ENCODE measurements around the gene PCED1A. TPM values are rescaled to one million over a fixed set of nuclear protein-coding genes. Genes with fewer than 3 reads are reported as not detected.

Gene PCED1A
- total and polyA plus RNA-seq, 9 donors, result 6.0 to 58.0 (median 39.1) TPM

DNA sequence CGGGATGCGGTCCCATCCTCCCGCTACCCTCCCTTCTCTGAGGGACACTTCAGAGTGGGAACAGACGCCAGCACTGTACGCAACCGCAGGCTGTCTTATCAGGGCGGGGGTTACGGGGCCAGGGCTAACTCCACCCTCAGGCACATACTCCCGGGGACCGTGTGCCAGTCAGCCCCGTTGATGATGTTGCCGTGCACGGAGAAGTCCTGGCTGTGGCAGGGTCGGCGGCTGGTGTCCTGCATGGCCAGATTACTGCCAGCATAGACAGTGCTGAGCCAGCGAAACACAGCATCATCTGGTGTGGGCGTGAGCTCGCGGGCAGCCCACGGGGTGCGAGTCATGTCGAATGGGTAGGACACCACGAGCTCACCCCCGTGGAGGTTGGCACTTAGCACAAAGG lies 45.0 kb downstream of the PCED1A start:
- Histone ChIP-seq H3K4me3 (no peak overlapping the region), H3K9me3 (no peaks in the 10 kb centered on the region), H3K27ac (no peak overlapping the region), H3K36me3 (no peaks in the 10 kb centered on the region), H3K27me3 (no peaks in the 10 kb centered on the region), H3K4me1 (ENCODE audit: insufficient read depth) (peaks cover 7% of the 10 kb centered on the region)
- DNase-seq, result no peak
- WGBS, 3 donors, result 57 to 73% (median 66%) methylated on average over 24 of the region's 24 CpGs
- intact Hi-C loops (cut with DNase I), result no loop called here
- TF ChIP-seq, protein P1, sequence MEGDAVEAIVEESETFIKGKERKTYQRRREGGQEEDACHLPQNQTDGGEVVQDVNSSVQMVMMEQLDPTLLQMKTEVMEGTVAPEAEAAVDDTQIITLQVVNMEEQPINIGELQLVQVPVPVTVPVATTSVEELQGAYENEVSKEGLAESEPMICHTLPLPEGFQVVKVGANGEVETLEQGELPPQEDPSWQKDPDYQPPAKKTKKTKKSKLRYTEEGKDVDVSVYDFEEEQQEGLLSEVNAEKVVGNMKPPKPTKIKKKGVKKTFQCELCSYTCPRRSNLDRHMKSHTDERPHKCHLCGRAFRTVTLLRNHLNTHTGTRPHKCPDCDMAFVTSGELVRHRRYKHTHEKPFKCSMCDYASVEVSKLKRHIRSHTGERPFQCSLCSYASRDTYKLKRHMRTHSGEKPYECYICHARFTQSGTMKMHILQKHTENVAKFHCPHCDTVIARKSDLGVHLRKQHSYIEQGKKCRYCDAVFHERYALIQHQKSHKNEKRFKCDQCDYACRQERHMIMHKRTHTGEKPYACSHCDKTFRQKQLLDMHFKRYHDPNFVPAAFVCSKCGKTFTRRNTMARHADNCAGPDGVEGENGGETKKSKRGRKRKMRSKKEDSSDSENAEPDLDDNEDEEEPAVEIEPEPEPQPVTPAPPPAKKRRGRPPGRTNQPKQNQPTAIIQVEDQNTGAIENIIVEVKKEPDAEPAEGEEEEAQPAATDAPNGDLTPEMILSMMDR (IDR thresholded peaks at IDR 0.05), result no peak
- no peak for TF ChIP-seq EP300 (IDR thresholded peaks at IDR 0.05)
- no peak for TF ChIP-seq POLR2A (IDR thresholded peaks at IDR 0.05)

- Histone ChIP-seq H3K27me3 (no peaks in the 10 kb centered on the region), H3K4me3 (no peak overlapping the region), H3K4me1 (ENCODE audit: insufficient read depth) (peaks cover 3% of the 10 kb centered on the region), H3K9me3 (no peaks in the 10 kb centered on the region), H3K36me3 (no peaks in the 10 kb centered on the region), H3K27ac (no peak overlapping the region)
- 78 to 83% (median 81%) methylated on average over 11 of the region's 11 CpGs for WGBS, 3 donors
- TF ChIP-seq, protein P1 (IDR thresholded peaks at IDR 0.05), result no peak
- TF ChIP-seq EP300 (IDR thresholded peaks at IDR 0.05), result no peak
- no peak for TF ChIP-seq POLR2A (IDR thresholded peaks at IDR 0.05)
- intact Hi-C loops (cut with DNase I), result no loop called here
- no peak for DNase-seq
Measured at GRCh38 chr20:2794866-2795447, 45.5 kb downstream of the PCED1A start.

DNA sequence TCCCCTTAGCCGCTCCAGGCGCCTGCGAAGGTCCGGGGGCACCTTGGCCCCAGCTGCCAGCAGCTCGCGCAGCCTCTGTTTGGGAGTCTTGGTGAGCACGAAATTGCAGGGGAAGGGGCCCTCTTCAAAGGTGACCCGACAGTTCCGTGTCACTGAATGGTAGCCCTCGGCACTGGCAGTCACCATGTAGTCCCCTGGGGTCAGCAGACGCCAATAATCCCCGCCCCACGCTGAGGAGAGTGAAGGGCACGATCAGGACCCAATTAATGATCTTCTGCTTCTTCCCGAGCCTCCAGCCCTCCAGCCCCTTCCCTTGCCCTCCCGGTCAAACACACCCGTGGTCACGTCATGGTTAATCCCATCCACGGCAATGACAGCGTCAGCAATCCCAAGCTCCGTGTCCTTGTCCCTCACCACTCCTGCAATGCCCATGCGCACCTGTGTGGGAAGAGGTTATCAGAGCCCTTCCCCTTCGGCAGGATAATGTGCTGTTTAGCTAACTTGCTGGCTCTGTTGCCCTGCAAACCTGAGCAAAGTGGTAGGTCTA lies 46.2 kb downstream of the PCED1A start:
- TF ChIP-seq, protein P1 (IDR thresholded peaks at IDR 0.05), result no peak
- TF ChIP-seq POLR2A (IDR thresholded peaks at IDR 0.05) (no peak), EP300 (IDR thresholded peaks at IDR 0.05) (no peak)
- DNase-seq, result no peak
- no peak overlapping the region for H3K4me3 ChIP-seq
- H3K9me3 ChIP-seq, result no peaks in the 10 kb centered on the region
- intact Hi-C loops (cut with DNase I), result no loop called here
- peaks cover 2% of the 10 kb centered on the region for H3K4me1 ChIP-seq (ENCODE audit: insufficient read depth)
- H3K27ac ChIP-seq, result no peak overlapping the region
- H3K36me3 ChIP-seq, result no peaks in the 10 kb centered on the region
- WGBS, 3 donors, result 84 to 87% (median 85%) methylated on average over 23 of the region's 23 CpGs
- no peaks in the 10 kb centered on the region for H3K27me3 ChIP-seq

GRCh38 chr20:2793471-2793870 lies 47.0 kb downstream of the PCED1A start:
- H3K4me3 ChIP-seq, result no peak overlapping the region
- 78 to 81% (median 81%) methylated on average over 6 of the region's 6 CpGs for WGBS, 3 donors
- H3K27me3 ChIP-seq, result no peaks in the 10 kb centered on the region
- no peaks in the 10 kb centered on the region for H3K36me3 ChIP-seq
- H3K4me1 ChIP-seq (ENCODE audit: insufficient read depth), result no peaks in the 10 kb centered on the region
- intact Hi-C loops (cut with DNase I), result no loop called here
- no peaks in the 10 kb centered on the region for H3K9me3 ChIP-seq
- DNase-seq, result no peak
- no peak overlapping the region for H3K27ac ChIP-seq
- TF ChIP-seq POLR2A (IDR thresholded peaks at IDR 0.05) (no peak), EP300 (IDR thresholded peaks at IDR 0.05) (no peak)
- TF ChIP-seq, protein P1 (IDR thresholded peaks at IDR 0.05), result no peak

Other genes with a start within 250 kb of the PCED1A start
- gene NOP56, start 188.0 kb downstream of the PCED1A start, total RNA-seq, result 100 to 1,000 TPM in 5 of 7 donors, 10 to 100 TPM in 2; 62.0 to 181 (median 134) TPM
- gene NOP56, start 188.0 kb downstream of the PCED1A start, polyA plus RNA-seq, result 100 to 1,000 TPM in 1 of 2 donors, 10 to 100 TPM in 1; 76.2 to 207 TPM
- 10 to 100 TPM; 68.1 to 92.9 (median 85.9) TPM for gene IDH3B, start 176.4 kb downstream of the PCED1A start, total RNA-seq
- 100 to 1,000 TPM in 1 of 2 donors, 10 to 100 TPM in 1; 85.6 to 105 TPM for gene IDH3B, start 176.4 kb downstream of the PCED1A start, polyA plus RNA-seq
- 10 to 100 TPM; 17.6 to 67.7 (median 55.5) TPM for gene EBF4, start 147.9 kb downstream of the PCED1A start, total RNA-seq
- gene EBF4, start 147.9 kb downstream of the PCED1A start, polyA plus RNA-seq, result 10 to 100 TPM in 1 of 2 donors, 1 to 10 TPM in 1; 9.4 to 22.3 TPM
- 10 to 100 TPM in 4 of 7 donors, 1 to 10 TPM in 2, under 1 TPM in 1; 0.86 to 50.8 (median 28.1) TPM for gene CPXM1, start 40.0 kb downstream of the PCED1A start, total RNA-seq
- 10 to 100 TPM; 28.0 to 50.9 TPM for gene CPXM1, start 40.0 kb downstream of the PCED1A start, polyA plus RNA-seq
- gene C20orf141, start 25.7 kb downstream of the PCED1A start, total RNA-seq, result under 1 TPM in 1 of 7 donors, not detected in 6; 0.69 TPM
- not detected for gene C20orf141, start 25.7 kb downstream of the PCED1A start, polyA plus RNA-seq
- not detected for gene TMEM239, start 24.3 kb downstream of the PCED1A start, total RNA-seq
- not detected for gene TMEM239, start 24.3 kb downstream of the PCED1A start, polyA plus RNA-seq
- 10 to 100 TPM; 15.6 to 44.1 (median 31.4) TPM for gene VPS16, start 90 bp upstream of the PCED1A start, total RNA-seq
- gene VPS16, start 90 bp upstream of the PCED1A start, polyA plus RNA-seq, result 10 to 100 TPM; 16.8 to 30.7 TPM
- gene PTPRA, start 32.8 kb upstream of the PCED1A start, total RNA-seq, result 10 to 100 TPM; 40.7 to 78.7 (median 71.8) TPM
- gene PTPRA, start 32.8 kb upstream of the PCED1A start, polyA plus RNA-seq, result 100 to 1,000 TPM in 1 of 2 donors, 10 to 100 TPM in 1; 43.3 to 178 TPM
- gene GNRH2, start 203.0 kb upstream of the PCED1A start, total RNA-seq, result 1 to 10 TPM in 1 of 7 donors, under 1 TPM in 4, not detected in 2; 0.73 to 1.2 (median 0.95) TPM
- 1 to 10 TPM in 1 of 2 donors, not detected in 1; 2.2 TPM for gene GNRH2, start 203.0 kb upstream of the PCED1A start, polyA plus RNA-seq
- 10 to 100 TPM; 40.8 to 65.8 (median 51.9) TPM for gene MRPS26, start 205.4 kb upstream of the PCED1A start, total RNA-seq
- gene MRPS26, start 205.4 kb upstream of the PCED1A start, polyA plus RNA-seq, result 10 to 100 TPM; 18.4 to 65.6 TPM
- gene OXT, start 231.0 kb upstream of the PCED1A start, total RNA-seq, result under 1 TPM in 1 of 7 donors, not detected in 6; 0.61 TPM
- gene OXT, start 231.0 kb upstream of the PCED1A start, polyA plus RNA-seq, result under 1 TPM in 1 of 2 donors, not detected in 1; 0.86 TPM
- not detected for gene AVP, start 244.1 kb upstream of the PCED1A start, total RNA-seq
- not detected for gene AVP, start 244.1 kb upstream of the PCED1A start, polyA plus RNA-seq

All from ovary (tissue), 9 donors.